Liver (tissue), 3 donors: ENCODE data around the gene KMT5B.

Source experiments
- FOXA1 ChIP-seq: IDR thresholded peaks from 2 replicates; pipeline ENCODE4 v1.6.1; 2016; ENCODE audit warnings: antibody characterized with exemption
- GABPA ChIP-seq, 2 donors: IDR thresholded peaks in 1 of 2; conservative IDR thresholded peaks in 1 of 2; 2 replicates each; pipeline ENCODE4 v1.6.1; 2016; ENCODE audit warnings: antibody characterized with exemption in 2 of 2, mild to moderate bottlenecking in 1 of 2, moderate library complexity in 1 of 2
- HNF4A ChIP-seq, 2 donors: conservative IDR thresholded peaks; 2 replicates each; pipeline ENCODE4 v1.6.1; 2016; ENCODE audit warnings: antibody characterized with exemption in 2 of 2, mild to moderate bottlenecking in 2 of 2
- TF ChIP-seq, protein P1 (sequence below): fragments of 150-350 bp; IDR thresholded peaks from 2 replicates; pipeline ENCODE4 v1.5.1; 2017; ENCODE audit warnings: improper control_type of control experiment, low read depth, low read length; ENCODE audit not compliant: missing input control
- donor health status: healthy.
- donor health status: healthy.

DNA sequence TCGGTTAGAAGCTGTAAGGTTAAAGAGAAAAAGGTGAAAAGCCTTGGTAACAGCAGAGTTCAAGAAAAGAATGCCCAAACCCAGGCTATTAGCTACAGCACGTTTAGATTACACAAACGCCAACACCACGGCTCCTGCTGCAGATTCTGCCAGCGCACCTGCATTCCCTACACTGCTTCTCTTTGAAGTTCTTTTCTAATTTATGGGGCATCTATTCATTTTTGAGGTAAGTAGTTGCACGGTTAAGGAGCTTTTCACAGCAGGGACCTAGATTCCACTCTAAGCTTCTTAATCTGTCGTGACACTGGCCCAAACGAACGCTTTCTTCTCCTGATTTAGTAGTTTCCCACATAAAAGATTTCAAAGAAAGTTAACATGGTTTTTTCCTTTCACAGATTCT, 53.9 kb downstream of the KMT5B start:
- TF ChIP-seq, protein P1, sequence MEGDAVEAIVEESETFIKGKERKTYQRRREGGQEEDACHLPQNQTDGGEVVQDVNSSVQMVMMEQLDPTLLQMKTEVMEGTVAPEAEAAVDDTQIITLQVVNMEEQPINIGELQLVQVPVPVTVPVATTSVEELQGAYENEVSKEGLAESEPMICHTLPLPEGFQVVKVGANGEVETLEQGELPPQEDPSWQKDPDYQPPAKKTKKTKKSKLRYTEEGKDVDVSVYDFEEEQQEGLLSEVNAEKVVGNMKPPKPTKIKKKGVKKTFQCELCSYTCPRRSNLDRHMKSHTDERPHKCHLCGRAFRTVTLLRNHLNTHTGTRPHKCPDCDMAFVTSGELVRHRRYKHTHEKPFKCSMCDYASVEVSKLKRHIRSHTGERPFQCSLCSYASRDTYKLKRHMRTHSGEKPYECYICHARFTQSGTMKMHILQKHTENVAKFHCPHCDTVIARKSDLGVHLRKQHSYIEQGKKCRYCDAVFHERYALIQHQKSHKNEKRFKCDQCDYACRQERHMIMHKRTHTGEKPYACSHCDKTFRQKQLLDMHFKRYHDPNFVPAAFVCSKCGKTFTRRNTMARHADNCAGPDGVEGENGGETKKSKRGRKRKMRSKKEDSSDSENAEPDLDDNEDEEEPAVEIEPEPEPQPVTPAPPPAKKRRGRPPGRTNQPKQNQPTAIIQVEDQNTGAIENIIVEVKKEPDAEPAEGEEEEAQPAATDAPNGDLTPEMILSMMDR, result no peak
- TF ChIP-seq HNF4A (conservative IDR thresholded peaks at IDR 0.05), result no peak
- no peak for TF ChIP-seq FOXA1
- TF ChIP-seq GABPA (IDR thresholded peaks at IDR 0.05 in 1 of 2, conservative IDR thresholded peaks at IDR 0.05 in 1 of 2), result no peak
